SKM-1 (cell line): ENCODE measurements around the gene PRKCE.

Experiments
- DNase-seq: peaks from one replicate; lab custom pipeline; 2025; ENCODE audit not compliant: unreplicated experiment; lab: John Stamatoyannopoulos, UW

The PRKCE gene

GRCh38 chr2:46126571-46126970, 475.1 kb downstream of the PRKCE start:
- no peak for DNase-seq

DNA sequence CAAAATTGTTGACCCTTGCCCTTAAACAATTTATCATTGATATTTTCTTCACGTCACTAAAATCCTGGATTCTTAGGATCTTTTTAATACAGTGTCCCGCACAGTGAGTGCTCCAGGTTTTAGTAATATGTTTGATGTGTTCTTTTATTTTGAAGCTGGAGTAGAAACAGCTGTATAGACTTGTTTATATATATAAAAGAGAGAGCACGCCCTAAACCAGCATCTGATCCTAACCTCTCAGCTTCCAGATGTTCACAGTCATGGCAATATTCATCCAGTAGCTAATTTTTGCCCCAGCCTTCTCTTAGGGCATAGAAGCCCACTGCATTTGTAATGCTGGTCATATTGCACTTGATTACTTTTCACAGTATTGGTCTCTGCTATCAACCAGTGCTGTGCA, 475.7 kb downstream of the PRKCE start:
- no peak for DNase-seq

DNA sequence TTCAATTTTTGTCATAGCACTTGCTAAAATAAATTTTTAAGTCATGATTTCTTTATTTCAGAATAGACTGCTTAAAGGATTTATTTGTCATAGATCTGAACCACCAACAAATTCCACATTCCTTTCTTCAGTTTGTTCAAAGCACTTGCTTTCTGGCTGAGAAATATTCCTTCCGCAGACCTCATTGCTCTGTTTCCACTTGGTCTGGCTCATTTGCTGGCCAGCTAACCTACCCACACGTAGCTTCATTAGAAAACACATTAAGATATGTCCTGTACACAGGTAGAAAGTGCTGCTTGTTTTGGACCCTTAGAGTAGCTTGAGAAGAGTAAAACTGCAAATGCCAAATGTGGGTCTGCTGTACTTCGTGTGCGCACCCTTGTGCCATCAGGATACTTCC, 479.0 kb downstream of the PRKCE start:
- no peak for DNase-seq

DNA sequence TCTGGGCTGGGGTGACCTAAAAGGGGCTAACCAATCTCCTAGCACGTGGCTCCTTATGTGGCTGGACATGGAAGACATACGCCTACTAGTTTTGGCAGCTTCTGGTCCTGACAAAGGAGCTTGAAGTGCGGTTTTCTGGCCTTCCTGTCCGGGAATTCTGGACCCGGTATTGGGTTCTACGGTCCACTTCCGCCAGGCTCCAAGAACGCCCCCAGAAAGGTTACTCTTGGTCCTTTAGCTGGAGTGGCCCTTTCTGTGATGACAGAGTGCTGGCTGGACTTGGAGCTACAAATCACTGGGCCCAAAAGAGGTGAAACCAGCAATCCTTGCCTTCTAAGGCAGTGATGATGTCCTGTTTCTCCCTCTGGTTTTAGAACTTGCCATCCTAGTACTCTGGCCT, 481.5 kb downstream of the PRKCE start:
- no peak for DNase-seq

- DNase-seq: no peak
Measured at GRCh38 chr2:46134531-46135227, 483.2 kb downstream of the PRKCE start.

DNA sequence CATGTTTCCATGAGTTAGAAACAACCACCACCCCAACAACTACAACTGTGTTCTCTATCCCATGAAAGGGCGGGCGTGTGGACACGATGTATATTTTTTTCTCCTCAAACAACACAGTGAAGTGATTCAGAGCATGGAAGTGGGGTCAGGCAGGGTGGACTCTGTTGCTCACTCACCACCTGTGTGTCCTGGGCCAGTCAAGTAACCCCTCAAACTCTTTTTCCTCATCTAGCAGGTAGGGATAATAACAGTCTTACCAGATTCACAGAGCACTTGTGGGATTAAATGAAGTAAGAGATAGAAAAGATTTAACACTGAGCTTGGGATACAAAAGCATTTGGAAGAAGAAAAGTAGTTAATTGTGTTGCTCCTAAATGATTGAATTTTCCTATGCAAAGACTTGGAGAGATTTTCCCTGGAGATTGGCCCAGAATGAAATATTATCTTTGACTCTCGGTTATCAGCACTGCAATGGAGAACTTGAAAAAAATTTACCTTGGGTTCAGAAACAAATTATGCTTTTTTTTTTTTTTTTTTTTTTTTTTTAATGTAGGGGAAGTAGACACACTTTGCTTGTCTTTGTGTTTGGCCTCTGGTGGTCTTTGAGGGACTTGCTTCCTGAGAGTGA, 483.9 kb downstream of the PRKCE start:
- no peak for DNase-seq

DNA sequence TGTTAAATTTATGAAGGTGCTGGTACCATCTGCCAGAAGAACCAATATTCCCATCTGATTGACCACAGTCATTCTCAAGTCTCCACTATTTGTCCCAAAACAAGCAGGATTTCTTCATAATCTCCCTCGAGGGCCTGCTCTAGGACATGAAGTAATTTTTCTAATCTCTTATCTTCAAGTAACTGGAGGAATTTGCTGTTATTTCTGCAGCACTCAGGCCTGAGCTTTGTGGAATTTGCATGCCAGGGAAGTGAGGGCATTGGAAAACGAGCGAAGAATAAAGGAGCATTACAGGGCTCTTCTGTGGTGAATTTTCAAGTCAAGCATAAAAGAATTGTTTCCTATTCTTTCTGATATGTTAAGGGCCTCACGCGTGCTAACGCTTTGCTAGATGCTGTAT, 484.5 kb downstream of the PRKCE start:
- no peak for DNase-seq

DNA sequence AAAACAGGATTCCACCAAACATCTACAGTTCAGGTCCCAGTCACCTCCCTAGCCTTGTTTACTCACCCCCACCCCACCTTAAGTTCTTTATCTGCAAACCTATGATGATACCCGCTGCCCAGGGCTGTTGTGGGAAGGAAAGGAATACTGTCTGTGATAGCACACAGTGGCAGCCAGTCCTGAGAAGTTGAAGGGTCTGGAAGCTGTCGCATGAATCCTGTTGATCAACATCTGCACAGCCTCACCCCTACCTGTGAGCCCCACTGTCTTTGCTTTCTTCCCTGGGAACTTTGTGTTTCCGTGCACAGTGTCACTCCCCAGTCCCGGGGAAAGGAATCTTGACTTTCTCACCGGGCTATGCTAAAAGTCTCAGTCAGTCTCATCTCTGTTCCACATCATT, 485.0 kb downstream of the PRKCE start:
- no peak for DNase-seq

DNA sequence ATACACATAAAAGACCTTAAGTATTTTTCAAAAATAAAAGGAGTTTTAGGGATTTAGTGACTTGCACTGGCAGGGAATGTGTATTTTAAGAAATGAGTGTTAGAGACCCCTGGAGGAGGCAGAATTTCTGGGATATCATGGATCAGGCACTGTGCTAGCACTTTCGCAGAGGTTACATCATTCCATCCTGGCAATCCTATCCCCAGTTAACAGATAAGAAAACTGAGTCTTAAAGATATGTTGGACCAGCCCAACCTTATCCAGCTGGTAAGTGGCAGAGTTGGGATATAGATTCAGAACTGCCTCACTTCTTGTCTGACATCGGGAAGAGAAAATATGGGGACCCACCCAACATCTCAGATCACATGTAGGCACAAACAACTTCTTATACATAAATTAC, 485.5 kb downstream of the PRKCE start:
- DNase-seq: no peak

- DNase-seq: no peak
Measured at GRCh38 chr2:46142546-46143428, 491.3 kb downstream of the PRKCE start.

DNA sequence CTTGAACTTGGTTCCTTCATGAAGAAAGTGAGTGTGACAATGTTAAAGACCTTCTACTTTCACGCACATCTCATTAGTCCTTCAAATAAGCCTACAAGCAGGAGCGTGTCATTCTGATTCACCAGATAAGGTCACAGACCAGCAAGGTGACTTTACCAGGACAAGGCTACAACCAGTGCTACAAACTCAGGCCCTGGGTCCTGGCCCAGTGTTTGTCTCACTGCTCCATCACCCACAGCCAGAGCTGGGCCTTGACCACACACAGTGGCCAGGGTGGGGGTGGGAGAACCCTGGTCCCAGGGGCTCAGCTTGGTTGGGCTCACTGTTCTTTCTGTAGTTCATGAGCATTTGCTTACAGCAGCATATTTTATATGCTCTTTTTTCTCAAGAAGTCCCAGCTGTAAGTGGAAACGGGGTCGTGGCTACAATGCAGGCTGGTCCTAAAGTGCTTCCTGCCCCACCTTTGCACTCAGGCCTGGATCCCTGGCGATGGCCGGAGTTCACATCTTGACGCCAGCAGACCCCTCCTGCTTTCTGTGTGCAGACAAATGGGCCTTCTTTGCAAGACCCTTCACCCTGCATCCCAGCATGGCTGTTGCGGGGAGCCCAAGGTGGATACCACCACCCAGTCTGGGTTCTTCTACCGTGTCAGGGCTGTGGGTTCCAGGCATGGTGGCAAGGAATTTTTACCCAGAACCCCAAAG, 492.1 kb downstream of the PRKCE start:
- no peak for DNase-seq

- no peak for DNase-seq
Measured at GRCh38 chr2:46144133-46144800, 492.8 kb downstream of the PRKCE start.

- no peak for DNase-seq
Measured at GRCh38 chr2:46145017-46145416, 493.5 kb downstream of the PRKCE start.

GRCh38 chr2:46145840-46146239, 494.4 kb downstream of the PRKCE start:
- DNase-seq: no peak

- DNase-seq: no peak
Measured at GRCh38 chr2:46146866-46147502, 495.5 kb downstream of the PRKCE start.

- no peak for DNase-seq
Measured at GRCh38 chr2:46147626-46148368, 496.3 kb downstream of the PRKCE start.

DNA sequence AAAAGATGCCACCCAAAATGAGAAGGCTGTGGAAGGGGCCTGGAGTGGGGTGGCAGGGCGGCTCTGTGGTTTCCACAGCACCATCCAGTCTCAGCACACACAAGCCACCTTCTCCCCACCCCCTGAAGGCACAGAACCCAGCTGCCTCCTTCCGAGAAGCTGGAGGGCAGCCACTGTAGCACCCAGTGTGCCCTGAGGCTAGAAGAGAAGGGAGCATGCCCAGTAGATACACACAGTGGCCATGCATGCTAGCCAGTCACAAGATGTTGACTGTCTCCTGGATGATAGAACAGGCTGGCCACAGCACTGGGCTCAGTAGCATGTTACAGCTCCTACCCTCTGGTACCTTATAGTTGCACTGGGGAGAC, 496.9 kb downstream of the PRKCE start:
- no peak for DNase-seq

- no peak for DNase-seq
Measured at GRCh38 chr2:46150445-46150955, 499.0 kb downstream of the PRKCE start.

- DNase-seq: no peak
Measured at GRCh38 chr2:46151577-46151976, 500.1 kb downstream of the PRKCE start.
